AG04449 (cell line): ENCODE results near the gene TNFSF15.

Experiments used
- CTCF ChIA-PET: fragments of 350-600 bp; formaldehyde crosslinking; extraction: SDS; loops from one replicate; lab custom pipeline; 2021; ENCODE audit warnings: antibody characterized with exemption; lab: Yijun Ruan, JAX
- POLR2A ChIA-PET: fragments of 400-600, 350-600 bp; formaldehyde crosslinking; extraction: SDS; loops from one replicate; lab custom pipeline; 2020; ENCODE audit warnings: antibody characterized with exemption, inconsistent platforms; lab: Yijun Ruan, JAX
- DNase-seq: peaks from one replicate; pipeline ENCODE4 v3.0.0-alpha.2; 2010; ENCODE audit warnings: low read depth, low spot score
- H3K4me3 ChIP-seq: 2 replicates; pipeline ENCODE4 v1.5.1; 2011; ENCODE audit warnings: low read depth, mild to moderate bottlenecking, control low read depth, low read length
- TF ChIP-seq, protein P1 (sequence below): IDR thresholded peaks from one replicate; pipeline ENCODE4 v1.5.1; 2011; ENCODE audit warnings: mild to moderate bottlenecking, moderate library complexity, low read length, control low read depth, inconsistent platforms; ENCODE audit not compliant: insufficient read depth; ENCODE audit errors: missing control alignments

The TNFSF15 gene

DNA sequence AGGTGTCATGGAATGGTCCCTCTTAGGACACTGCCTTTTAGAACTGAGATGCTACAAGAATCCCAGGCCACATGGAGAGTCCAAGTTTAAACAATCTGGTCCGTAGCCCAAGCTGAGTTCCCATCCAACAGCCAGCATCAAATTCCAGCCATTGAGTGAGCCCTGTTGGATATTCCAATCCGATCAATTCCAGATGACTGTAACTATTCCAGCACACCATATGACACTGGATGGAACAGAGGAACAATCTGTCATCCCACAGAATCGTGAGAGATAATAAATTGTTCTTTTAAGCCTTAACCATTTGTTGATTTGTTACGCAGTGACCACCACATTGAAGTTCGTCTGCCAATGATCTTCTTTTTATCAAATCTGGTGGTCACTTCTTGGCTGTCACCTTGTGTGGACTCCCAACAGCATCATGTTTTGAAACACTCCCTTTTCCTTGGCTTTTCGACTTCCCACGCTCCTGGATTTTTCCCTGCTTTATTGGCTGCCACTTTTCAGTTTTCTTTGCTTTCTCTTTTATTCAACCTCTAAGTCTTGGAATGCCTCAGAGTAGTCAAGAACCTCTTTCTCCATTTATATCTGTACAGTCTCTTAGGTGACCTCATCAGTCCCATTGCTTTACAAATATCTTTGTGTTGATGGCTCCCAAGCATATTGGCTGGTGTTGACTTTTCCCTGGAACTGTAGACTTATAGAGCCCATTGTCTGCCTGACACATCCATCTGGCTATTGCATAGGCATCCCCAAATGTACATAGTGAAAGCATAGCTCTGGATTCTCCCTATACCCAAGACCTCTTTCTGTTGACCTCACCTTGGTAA is 46.1 kb downstream of the TNFSF15 start:
- ChIA-PET CTCF (interaction anchor here (0.9 to 1.4 kb wide), 2 partner anchors 147 to 155 kb away, joined by 3 to 4 read pairs; no protein-coding TSS in a partner anchor), POLR2A (no interaction called here)
- DNase-seq, result no peak
- no peak overlapping the region for H3K4me3 ChIP-seq
- TF ChIP-seq, protein P1, sequence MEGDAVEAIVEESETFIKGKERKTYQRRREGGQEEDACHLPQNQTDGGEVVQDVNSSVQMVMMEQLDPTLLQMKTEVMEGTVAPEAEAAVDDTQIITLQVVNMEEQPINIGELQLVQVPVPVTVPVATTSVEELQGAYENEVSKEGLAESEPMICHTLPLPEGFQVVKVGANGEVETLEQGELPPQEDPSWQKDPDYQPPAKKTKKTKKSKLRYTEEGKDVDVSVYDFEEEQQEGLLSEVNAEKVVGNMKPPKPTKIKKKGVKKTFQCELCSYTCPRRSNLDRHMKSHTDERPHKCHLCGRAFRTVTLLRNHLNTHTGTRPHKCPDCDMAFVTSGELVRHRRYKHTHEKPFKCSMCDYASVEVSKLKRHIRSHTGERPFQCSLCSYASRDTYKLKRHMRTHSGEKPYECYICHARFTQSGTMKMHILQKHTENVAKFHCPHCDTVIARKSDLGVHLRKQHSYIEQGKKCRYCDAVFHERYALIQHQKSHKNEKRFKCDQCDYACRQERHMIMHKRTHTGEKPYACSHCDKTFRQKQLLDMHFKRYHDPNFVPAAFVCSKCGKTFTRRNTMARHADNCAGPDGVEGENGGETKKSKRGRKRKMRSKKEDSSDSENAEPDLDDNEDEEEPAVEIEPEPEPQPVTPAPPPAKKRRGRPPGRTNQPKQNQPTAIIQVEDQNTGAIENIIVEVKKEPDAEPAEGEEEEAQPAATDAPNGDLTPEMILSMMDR, result no peak

DNA sequence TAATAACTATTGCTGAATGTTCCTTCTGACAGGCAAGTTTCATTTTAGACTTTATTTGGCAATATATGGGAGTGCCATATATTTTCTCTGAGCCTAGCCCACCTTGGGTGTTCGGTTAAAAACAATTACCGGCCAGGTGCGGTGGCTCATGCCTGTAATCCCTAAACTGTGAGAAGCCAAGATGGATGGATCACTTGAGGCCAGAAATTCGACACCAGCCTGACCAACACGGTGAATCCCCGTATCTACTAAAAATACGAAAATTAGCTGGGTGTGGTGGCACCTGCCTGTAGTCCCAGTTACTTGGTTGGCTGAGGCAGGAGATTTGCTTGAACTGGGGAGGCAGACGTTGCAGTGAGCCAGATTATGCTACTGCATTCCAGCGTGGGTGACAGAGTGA is 47.9 kb downstream of the TNFSF15 start:
- ChIA-PET CTCF (interaction anchor here (0.9 to 2.0 kb wide), 6 partner anchors 15 to 258 kb away, joined by 3 to 7 read pairs (median 4); no protein-coding TSS in a partner anchor), POLR2A (no interaction called here)
- H3K4me3 ChIP-seq, result no peak overlapping the region

DNA sequence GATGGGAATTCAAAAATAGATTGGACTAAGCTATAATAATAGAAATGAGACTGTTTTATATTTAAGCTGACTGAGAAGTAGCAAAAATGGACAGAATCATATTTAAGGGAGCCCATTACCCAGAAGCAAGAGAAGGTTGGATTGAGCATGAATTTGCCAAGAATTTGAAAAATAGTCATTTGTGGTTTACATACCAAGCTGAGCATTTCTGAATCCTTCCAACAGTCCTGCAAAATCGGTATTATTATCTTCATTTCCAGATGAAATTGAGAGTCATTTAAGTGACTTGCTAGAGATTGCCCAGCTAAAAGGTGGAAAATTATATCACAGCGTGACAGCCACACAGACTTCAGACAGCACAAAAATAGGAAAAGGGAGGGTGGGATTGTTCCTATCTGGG is 48.4 kb downstream of the TNFSF15 start:
- no peak overlapping the region for H3K4me3 ChIP-seq
- DNase-seq, result no peak
- ChIA-PET POLR2A (no interaction called here), CTCF (interaction anchor here (0.9 to 2.0 kb wide), 5 partner anchors 14 to 258 kb away, joined by 3 to 7 read pairs (median 3); no protein-coding TSS in a partner anchor)
- TF ChIP-seq, protein P1, result no peak

More for the DNA sequence above, 47.9 kb downstream of the TNFSF15 start:
- DNase-seq, result no peak
- TF ChIP-seq, protein P1, result no peak

DNA sequence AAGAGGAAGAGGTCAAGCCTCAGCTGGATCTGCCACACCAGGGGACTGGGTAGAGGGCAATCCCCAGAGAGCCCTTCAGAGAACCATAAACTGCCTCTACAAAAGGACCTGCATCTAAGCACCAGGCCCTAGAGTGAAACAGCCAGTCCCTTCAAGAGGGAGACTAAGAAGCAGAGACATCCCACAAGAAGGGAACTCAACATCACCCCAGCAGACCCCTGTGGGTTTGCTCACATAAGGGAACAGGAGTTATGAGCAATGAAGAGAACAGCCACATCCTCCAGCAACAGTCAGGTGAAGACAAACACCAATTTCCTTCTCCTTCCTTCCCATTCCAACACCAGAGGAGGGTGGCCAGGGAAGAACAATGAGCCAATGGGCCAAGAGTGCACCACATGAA is 48.9 kb downstream of the TNFSF15 start:
- CTCF ChIA-PET, result interaction anchor here (0.9 to 2.0 kb wide), 3 partner anchors 150 to 259 kb away, joined by 3 to 7 read pairs (median 6); no protein-coding TSS in a partner anchor
- no peak for DNase-seq
- TF ChIP-seq, protein P1, result no peak
- POLR2A ChIA-PET, result no interaction called here
- H3K4me3 ChIP-seq, result no peak overlapping the region

DNA sequence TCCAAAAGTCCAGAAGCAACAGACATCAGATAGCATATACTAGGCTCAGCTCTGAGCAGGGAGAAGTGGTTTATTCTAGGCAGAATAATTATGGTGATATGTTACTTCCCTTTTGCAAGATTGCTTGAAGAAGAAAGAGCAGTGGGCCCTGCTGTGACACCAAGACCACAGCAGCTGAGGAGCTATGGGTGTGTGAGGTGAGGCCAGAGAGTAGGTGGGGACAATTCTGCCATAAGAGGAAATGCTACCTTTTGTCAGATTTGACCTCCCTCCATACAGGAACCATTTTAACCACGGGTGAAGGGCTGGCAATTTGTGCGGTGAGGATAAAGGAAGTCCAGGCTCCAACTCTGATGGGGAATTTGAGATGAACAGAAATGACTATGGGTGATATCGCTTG is 51.3 kb downstream of the TNFSF15 start:
- ChIA-PET CTCF (interaction anchor here (1.7 kb wide), 1 partner anchor 159 kb away, joined by 5 read pairs; no protein-coding TSS in a partner anchor), POLR2A (no interaction called here)

More for the DNA sequence above, 51.3 kb downstream of the TNFSF15 start:
- no peak overlapping the region for H3K4me3 ChIP-seq
- DNase-seq, result no peak
- TF ChIP-seq, protein P1, result no peak
